NCI-H1092 treated with DMSO at 0.1 percent for 48 hours (cell line): ENCODE measurements around the gene PCNT.
"Not testable (repeated sequence)": the region's sequence is repeated elsewhere in the genome, so short reads cannot be mapped to it uniquely, and the experiment has no call there.

Experiments
- DNase-seq: peaks from one replicate; lab custom pipeline; 2025; lab: John Stamatoyannopoulos, UW

PCNT gene

GRCh38 chr21:46427516-46427915 is 103.6 kb downstream of the PCNT start:
- no peak for DNase-seq

DNA sequence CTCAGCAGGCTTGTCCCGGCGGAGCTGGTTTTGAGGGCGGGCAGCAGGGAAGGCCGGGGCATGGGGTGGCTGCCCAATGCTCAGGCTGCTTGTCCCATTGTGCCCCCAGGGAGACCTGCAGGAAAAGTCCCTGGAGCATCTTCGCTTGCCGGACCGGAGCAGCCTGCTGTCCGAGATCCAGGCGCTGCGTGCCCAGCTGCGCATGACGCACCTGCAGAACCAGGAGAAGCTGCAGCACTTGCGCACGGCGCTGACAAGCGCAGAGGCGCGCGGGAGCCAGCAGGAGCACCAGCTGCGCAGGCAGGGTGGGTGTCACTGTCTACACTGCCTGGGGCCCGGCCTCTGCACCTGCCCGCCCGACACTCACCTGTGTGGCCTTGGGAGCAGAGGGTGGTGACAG is 104.3 kb downstream of the PCNT start:
- DNase-seq = no peak

GRCh38 chr21:46428987-46429710 is 105.2 kb downstream of the PCNT start:
- DNase-seq = no peak

- DNase-seq = no peak
Measured at GRCh38 chr21:46429754-46430681, 106.1 kb downstream of the PCNT start.

DNA sequence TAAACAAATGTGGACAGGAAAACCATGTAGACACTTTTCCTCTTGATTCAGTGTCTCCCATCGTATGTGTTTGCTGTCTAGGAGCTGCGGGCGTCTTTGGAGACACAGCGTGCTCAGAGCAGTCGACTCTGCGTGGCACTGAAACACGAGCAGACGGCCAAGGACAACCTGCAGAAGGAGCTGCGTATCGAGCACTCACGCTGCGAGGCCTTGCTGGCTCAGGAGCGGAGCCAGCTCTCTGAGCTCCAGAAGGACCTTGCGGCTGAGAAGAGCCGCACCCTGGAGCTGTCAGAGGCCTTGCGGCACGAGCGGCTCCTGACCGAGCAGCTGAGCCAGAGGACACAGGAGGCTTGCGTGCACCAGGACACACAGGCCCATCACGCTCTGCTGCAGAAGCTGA is 107.5 kb downstream of the PCNT start:
- DNase-seq = no peak

- DNase-seq = no peak
Measured at GRCh38 chr21:46431884-46432488, 108.0 kb downstream of the PCNT start.

DNA sequence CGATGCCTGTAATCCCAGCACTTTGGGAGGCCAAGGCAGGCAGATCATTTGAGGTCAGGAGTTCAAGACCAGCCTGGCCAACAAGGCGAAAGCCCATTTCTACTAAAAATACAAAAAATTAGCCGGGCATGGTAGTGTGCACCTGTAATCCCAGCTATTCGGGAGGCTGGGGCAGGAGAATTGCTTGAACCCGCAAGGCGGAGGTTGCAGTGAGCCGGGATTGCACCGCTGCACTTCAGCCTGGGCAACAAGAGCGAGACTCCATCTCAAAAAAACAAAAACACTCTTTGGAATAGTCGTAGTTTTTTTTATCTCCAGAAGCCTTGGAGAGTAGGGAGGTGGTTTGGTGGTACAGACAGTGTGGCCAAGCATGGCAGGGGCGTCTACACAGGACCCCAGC is 109.2 kb downstream of the PCNT start:
- DNase-seq = not testable (repeated sequence)

- DNase-seq = no peak
Measured at GRCh38 chr21:46434322-46434958, 110.5 kb downstream of the PCNT start.

DNA sequence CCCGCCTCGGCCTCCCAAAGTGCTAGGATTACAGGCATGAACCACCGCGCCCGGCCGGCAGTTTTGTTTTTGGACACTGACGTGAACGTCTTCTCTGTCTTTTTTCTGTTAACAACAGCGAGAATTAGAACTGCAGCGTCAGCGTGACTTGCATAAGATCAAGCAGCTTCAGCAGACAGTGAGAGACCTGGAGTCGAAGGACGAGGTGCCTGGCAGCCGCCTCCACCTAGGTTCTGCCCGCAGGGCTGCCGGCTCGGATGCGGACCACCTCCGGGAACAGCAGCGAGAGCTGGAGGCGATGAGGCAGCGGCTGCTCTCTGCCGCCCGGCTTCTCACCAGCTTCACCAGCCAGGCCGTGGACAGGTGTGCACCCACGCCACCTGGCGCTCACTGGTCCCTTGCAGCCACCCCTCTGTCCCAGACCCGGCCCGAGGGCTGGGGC is 111.9 kb downstream of the PCNT start:
- DNase-seq = no peak

GRCh38 chr21:46436621-46437020 is 112.7 kb downstream of the PCNT start:
- no peak for DNase-seq

GRCh38 chr21:46437096-46437498 is 113.1 kb downstream of the PCNT start:
- DNase-seq = no peak

DNA sequence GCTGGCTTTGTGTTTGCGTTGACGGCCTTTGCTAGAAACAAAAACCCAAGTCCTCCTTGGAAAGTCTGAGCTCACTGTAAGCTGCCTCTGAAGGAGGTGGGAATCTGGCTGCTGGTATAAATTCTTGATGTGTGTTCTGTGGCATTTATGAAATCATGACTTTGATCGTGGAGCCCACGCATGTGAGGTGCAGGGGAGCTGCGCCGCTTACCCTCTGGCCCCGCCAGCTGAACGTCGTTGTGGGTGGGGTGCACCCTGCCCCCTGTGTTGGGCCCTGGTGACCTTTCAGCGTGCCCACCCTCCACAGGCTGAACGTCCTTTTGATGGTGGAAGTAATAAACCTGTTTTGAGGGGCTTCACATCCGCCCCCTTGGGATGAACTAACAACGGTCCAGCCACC is 113.6 kb downstream of the PCNT start:
- no peak for DNase-seq

- no peak for DNase-seq
Measured at GRCh38 chr21:46438241-46438640, 114.3 kb downstream of the PCNT start.

DNA sequence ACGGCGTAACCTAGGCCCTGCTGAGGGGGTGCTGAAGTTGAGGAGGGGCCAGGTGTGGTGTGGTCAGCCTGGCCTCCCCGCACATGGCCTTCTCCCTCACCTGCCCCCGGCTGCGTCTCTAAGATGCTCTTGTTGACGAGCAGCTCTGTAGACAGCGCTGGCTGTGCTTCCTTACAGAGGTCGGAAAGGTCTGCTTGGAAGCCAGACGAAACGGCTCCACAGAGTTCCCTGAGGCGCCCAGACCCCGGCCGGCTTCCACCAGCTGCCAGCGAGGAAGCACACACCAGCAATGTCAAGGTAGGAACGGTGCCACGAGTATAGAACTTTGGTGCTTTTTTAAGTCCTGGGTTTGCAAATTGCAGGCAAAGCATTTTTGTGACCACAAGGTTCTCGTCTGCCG is 116.0 kb downstream of the PCNT start:
- no peak for DNase-seq

GRCh38 chr21:46441331-46441730 is 117.4 kb downstream of the PCNT start:
- no peak for DNase-seq

- no peak for DNase-seq
Measured at GRCh38 chr21:46441961-46442498, 118.1 kb downstream of the PCNT start.

GRCh38 chr21:46442938-46443337 is 119.0 kb downstream of the PCNT start:
- DNase-seq = no peak

GRCh38 chr21:46443910-46444309 is 120.0 kb downstream of the PCNT start:
- no peak for DNase-seq

GRCh38 chr21:46448108-46448507 is 124.2 kb downstream of the PCNT start:
- DNase-seq = no peak

DNA sequence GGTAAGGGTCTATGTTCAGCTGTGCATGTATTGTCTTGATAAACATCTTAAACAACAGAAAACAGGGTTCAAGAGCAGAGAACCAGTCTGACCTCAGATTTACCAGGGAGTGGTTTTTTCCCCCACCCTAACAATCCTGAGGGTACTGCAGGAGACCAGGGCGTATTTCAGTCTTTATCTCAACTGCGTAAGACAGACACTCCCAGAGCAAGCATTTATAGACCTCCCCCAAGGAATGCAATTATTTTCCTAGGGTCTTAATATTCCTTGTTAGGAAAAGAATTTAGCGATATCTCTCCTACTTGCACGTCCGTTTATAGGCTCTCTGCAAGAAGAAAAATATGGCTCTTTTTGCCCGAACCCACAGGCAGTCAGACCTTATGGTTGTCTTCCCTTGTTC is 124.9 kb downstream of the PCNT start:
- not testable (repeated sequence) for DNase-seq

DNA sequence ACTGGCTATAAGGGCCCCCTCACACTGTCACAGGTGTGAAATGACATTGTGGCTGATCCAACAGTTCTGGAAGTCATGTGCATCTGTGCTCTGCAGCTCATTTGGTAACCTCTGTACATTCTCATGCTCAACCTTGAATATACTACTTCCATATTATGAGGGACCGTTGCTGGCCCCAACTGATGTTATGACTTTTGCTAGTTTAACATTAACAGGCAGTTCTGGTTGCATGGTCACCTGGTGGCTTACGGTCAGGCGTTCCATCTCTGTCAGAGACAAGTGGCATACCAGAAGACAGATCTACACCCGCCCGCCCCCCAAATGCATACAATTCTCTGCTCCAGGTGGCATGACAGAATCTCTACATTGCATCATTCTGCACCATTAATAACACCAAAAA is 128.8 kb downstream of the PCNT start:
- DNase-seq = no peak

GRCh38 chr21:46454142-46454541 is 130.2 kb downstream of the PCNT start:
- DNase-seq = no peak
